ENCODE results near the gene DGKD. TPM values are rescaled to one million over a fixed set of nuclear protein-coding genes. Genes with fewer than 3 reads are reported as not detected.

Gene DGKD
- total RNA-seq, 1 experiment from 2014 or later: 41.4 TPM

DNA sequence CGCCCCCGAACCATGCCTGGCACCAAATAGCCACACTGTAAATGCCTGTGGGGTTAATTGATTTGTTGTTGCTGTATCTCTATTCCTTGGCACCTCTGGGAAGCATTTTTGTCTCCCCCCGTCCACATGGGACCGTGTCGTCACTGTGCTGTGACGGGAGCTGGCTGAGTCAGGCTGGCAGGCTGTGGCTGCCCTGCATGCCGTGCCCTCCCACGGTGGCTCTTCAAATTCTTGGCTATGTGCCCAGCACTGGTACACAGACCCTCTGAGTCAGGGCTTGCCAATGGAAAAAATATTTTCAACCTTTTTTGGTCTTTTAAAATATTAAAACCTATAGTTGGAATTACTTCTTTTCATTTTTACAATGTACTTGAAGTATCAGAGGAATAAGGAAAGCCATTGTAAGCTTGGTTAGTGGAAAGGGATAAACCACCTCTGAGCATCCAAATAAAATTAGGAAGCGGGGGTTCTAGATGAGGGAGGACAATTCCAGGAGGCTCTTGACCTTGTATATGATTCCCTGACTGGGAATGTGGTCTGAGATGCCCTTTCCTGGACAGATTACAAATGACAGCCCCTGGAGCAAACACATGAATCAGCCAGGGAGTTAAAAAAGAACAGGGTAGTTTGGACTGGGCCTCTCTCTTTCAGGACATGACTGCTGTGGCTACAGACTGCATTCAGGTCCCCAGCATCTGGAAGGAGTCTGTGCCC lies 59.4 kb downstream of the DGKD start (continued):
- TF ChIP-seq GRHL2 (CRISPR knock-in tag; IDR thresholded peaks at IDR 0.05; ENCODE audit: insufficient replicate concordance, severe bottlenecking): no peak

- H3K27me3 Mint-ChIP-seq (ENCODE audit: low read depth): no peaks in the 10 kb centered on the region
- DNase-seq (ENCODE audit: low spot score) (no peak), ATAC-seq (no peak)
- TF ChIP-seq FOXK1 (CRISPR knock-in tag; IDR thresholded peaks at IDR 0.05): no peak
- H3K36me3 Mint-ChIP-seq: peaks cover 24% of the 10 kb centered on the region
- H3K4me1 Mint-ChIP-seq: peaks cover 15% of the 10 kb centered on the region
- ChIA-PET CTCF (interaction anchor here (1.1 kb wide), 1 partner anchor 10 kb away, joined by 3 read pairs; no protein-coding TSS in a partner anchor), POLR2A (no interaction called here)
- peaks cover 28% of the 10 kb centered on the region for H3K9me3 Mint-ChIP-seq
- H3K4me3 Mint-ChIP-seq: no peak overlapping the region
- no peak overlapping the region for H3K27ac Mint-ChIP-seq
Observed at GRCh38 chr2:233414273-233414654, 60.0 kb downstream of the DGKD start.

- Mint-ChIP-seq H3K9me3 (peaks cover 28% of the 10 kb centered on the region), H3K27me3 (ENCODE audit: low read depth) (no peaks in the 10 kb centered on the region), H3K27ac (no peak overlapping the region), H3K4me3 (no peak overlapping the region), H3K36me3 (peaks cover 24% of the 10 kb centered on the region), H3K4me1 (peaks cover 22% of the 10 kb centered on the region)
- TF ChIP-seq ZNF425 (CRISPR knock-in tag; conservative IDR thresholded peaks at IDR 0.05): no peak
- TF ChIP-seq, protein P1, sequence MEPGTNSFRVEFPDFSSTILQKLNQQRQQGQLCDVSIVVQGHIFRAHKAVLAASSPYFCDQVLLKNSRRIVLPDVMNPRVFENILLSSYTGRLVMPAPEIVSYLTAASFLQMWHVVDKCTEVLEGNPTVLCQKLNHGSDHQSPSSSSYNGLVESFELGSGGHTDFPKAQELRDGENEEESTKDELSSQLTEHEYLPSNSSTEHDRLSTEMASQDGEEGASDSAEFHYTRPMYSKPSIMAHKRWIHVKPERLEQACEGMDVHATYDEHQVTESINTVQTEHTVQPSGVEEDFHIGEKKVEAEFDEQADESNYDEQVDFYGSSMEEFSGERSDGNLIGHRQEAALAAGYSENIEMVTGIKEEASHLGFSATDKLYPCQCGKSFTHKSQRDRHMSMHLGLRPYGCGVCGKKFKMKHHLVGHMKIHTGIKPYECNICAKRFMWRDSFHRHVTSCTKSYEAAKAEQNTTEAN (CRISPR knock-in tag; IDR thresholded peaks at IDR 0.05): no peak
- no peak for TF ChIP-seq TP53 (CRISPR knock-in tag; IDR thresholded peaks at IDR 0.05)
- TF ChIP-seq, protein P2, sequence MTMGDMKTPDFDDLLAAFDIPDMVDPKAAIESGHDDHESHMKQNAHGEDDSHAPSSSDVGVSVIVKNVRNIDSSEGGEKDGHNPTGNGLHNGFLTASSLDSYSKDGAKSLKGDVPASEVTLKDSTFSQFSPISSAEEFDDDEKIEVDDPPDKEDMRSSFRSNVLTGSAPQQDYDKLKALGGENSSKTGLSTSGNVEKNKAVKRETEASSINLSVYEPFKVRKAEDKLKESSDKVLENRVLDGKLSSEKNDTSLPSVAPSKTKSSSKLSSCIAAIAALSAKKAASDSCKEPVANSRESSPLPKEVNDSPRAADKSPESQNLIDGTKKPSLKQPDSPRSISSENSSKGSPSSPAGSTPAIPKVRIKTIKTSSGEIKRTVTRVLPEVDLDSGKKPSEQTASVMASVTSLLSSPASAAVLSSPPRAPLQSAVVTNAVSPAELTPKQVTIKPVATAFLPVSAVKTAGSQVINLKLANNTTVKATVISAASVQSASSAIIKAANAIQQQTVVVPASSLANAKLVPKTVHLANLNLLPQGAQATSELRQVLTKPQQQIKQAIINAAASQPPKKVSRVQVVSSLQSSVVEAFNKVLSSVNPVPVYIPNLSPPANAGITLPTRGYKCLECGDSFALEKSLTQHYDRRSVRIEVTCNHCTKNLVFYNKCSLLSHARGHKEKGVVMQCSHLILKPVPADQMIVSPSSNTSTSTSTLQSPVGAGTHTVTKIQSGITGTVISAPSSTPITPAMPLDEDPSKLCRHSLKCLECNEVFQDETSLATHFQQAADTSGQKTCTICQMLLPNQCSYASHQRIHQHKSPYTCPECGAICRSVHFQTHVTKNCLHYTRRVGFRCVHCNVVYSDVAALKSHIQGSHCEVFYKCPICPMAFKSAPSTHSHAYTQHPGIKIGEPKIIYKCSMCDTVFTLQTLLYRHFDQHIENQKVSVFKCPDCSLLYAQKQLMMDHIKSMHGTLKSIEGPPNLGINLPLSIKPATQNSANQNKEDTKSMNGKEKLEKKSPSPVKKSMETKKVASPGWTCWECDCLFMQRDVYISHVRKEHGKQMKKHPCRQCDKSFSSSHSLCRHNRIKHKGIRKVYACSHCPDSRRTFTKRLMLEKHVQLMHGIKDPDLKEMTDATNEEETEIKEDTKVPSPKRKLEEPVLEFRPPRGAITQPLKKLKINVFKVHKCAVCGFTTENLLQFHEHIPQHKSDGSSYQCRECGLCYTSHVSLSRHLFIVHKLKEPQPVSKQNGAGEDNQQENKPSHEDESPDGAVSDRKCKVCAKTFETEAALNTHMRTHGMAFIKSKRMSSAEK (CRISPR knock-in tag; IDR thresholded peaks at IDR 0.05; ENCODE audit: borderline replicate concordance): no peak
- TF ChIP-seq ZNF263 (CRISPR knock-in tag; IDR thresholded peaks at IDR 0.05; ENCODE audit: low read depth): no peak
- no peak for TF ChIP-seq ZNF219 (CRISPR knock-in tag; IDR thresholded peaks at IDR 0.05; ENCODE audit: borderline replicate concordance)
- TF ChIP-seq ETV6 (CRISPR knock-in tag; IDR thresholded peaks at IDR 0.05): no peak
- no peak for TF ChIP-seq CBFB (CRISPR knock-in tag; IDR thresholded peaks at IDR 0.05; ENCODE audit: low read depth)
- TF ChIP-seq MLX (CRISPR knock-in tag; IDR thresholded peaks at IDR 0.05): no peak
- no peak for TF ChIP-seq IRF2 (CRISPR knock-in tag; IDR thresholded peaks at IDR 0.05; ENCODE audit: borderline replicate concordance, low read depth)
- ATAC-seq: no peak
- ChIA-PET CTCF (interaction anchor here (1.1 kb wide), 1 partner anchor 11 kb away, joined by 3 read pairs; no protein-coding TSS in a partner anchor), POLR2A (interaction anchor here (0.5 kb wide), 1 partner anchor 58 kb away, joined by 6 read pairs; no protein-coding TSS in a partner anchor)
- DNase-seq (ENCODE audit: low spot score): no peak
Observed at GRCh38 chr2:233414777-233415570, 60.7 kb downstream of the DGKD start.
